KMS-11 (cell line): ENCODE data around the gene KDM2A.
"Not testable (repeated sequence)": the region's sequence is repeated elsewhere in the genome, so short reads cannot be mapped to it uniquely, and the experiment has no call there.

ENCODE experiments used
- H2AFZ ChIP-seq: fragments of 200-600 bp; sonication (generic); 2 replicates; pipeline ENCODE4 v1.6.1; 2016; ENCODE audit warnings: antibody characterized with exemption, mixed run types, low read depth
- H3K27ac ChIP-seq: fragments of 200-600 bp; sonication (generic); 2 replicates; pipeline ENCODE4 v1.6.1; 2016; ENCODE audit warnings: mild to moderate bottlenecking, mixed run types
- H3K27me3 ChIP-seq: fragments of 200-600 bp; sonication (generic); 2 replicates; pipeline ENCODE4 v1.6.1; 2017; ENCODE audit warnings: mild to moderate bottlenecking, low read depth, mixed run types, moderate library complexity; ENCODE audit not compliant: insufficient read depth
- H3K36me3 ChIP-seq: fragments of 200-600 bp; sonication (generic); 2 replicates; pipeline ENCODE4 v1.6.1; 2017; ENCODE audit warnings: mild to moderate bottlenecking, mixed run types; ENCODE audit not compliant: insufficient read depth
- H3K4me1 ChIP-seq: fragments of 200-600 bp; sonication (generic); 2 replicates; pipeline ENCODE4 v1.6.1; 2016; ENCODE audit warnings: mild to moderate bottlenecking, low read depth, mixed run types; ENCODE audit not compliant: poor library complexity, severe bottlenecking
- H3K4me2 ChIP-seq: fragments of 200-600 bp; sonication (generic); 2 replicates; pipeline ENCODE4 v1.7.0; 2016; ENCODE audit warnings: mild to moderate bottlenecking, mixed run types
- H3K4me3 ChIP-seq: fragments of 200-600 bp; sonication (generic); IDR thresholded peaks from 2 replicates; pipeline ENCODE4 v1.6.1; 2017; ENCODE audit warnings: low read depth, low read length, mixed read lengths; ENCODE audit not compliant: insufficient read depth
- H3K79me2 ChIP-seq: fragments of 200-600 bp; sonication (generic); 2 replicates; pipeline ENCODE4 v1.6.1; 2016; ENCODE audit warnings: low read depth, mixed run types; ENCODE audit not compliant: insufficient read depth
- H3K9ac ChIP-seq: fragments of 200-600 bp; sonication (generic); 2 replicates; pipeline ENCODE4 v1.6.1; 2016; ENCODE audit warnings: mild to moderate bottlenecking, mixed run types
- H4K20me1 ChIP-seq: fragments of 200-600 bp; sonication (generic); 2 replicates; pipeline ENCODE4 v1.6.1; 2016; ENCODE audit warnings: mild to moderate bottlenecking, mixed run types; ENCODE audit not compliant: insufficient read depth
- CTCF ChIP-seq: fragments of 200-600 bp; sonication (generic); conservative IDR thresholded peaks from 2 replicates; pipeline ENCODE4 v1.6.1; 2017; ENCODE audit warnings: low read depth, mild to moderate bottlenecking, antibody characterized with exemption, low read length, moderate library complexity, mixed read lengths

KDM2A gene

DNA sequence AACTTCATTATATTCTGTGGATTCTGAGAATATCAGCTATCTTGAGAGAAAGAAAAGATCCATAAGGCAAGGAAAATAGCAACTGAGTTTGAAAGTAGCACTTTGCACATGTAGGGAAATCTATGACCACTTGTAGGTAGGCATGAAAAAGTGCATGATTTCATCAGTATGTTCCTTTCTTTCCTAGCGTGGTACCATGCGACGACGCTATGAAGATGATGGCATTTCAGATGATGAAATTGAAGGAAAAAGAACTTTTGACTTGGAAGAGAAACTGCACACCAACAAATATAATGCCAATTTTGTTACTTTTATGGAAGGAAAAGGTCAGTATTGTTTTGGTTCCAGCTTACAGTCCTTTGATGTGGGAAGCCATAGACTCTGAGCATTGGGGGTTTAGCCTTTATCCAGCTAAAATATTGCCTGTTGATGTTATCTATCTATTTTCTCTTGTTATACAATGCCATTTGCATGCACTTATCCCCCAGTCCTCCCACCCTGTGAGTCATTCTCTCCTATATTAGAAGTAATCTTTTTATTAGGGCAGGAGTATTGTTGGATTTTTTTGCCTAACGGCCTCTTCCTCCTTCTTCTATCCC lies 60.9 kb downstream of the KDM2A start:
- Histone ChIP-seq H3K36me3 (peaks cover 5% of the 10 kb centered on the region), H4K20me1 (no peaks in the 10 kb centered on the region), H3K27me3 (no peaks in the 10 kb centered on the region), H3K79me2 (peaks cover 34% of the 10 kb centered on the region; the same call in 1 of the 2 replicates), H3K27ac (no peak overlapping the region), H3K9ac (no peak overlapping the region), H3K4me1 (peaks cover 5% of the 10 kb centered on the region), H3K4me3 (no peak overlapping the region), H3K4me2 (no peak overlapping the region), H2AFZ (no peak overlapping the region)
- TF ChIP-seq CTCF: no peak

DNA sequence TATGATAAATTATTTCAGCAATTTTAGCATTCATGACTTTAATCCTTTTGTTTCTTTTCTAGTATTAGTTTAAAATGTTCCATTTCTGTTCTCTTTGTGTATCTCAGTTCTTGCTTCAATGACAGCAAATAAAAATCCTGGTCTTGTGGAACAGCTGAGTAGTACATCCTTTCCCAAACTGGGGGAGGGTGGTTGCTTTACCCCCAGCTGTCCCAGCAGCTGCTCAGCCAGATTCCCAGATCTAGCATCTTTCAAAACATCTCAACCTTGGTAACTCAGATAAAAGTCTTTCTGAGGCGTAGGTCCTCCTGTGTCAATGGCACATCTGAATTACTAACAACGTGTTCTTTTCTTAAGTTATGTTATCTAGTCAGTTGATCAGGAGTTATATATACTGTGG lies 75.0 kb downstream of the KDM2A start:
- Histone ChIP-seq H3K4me1 (no peaks in the 10 kb centered on the region), H3K4me3 (no peak overlapping the region), H3K36me3 (no peaks in the 10 kb centered on the region), H3K79me2 (no peaks in the 10 kb centered on the region), H2AFZ (no peak overlapping the region), H3K27me3 (no peaks in the 10 kb centered on the region), H3K27ac (no peak overlapping the region), H3K9ac (no peak overlapping the region), H3K4me2 (no peak overlapping the region), H4K20me1 (no peaks in the 10 kb centered on the region; the same call in 1 of the 2 replicates)
- no peak for TF ChIP-seq CTCF

DNA sequence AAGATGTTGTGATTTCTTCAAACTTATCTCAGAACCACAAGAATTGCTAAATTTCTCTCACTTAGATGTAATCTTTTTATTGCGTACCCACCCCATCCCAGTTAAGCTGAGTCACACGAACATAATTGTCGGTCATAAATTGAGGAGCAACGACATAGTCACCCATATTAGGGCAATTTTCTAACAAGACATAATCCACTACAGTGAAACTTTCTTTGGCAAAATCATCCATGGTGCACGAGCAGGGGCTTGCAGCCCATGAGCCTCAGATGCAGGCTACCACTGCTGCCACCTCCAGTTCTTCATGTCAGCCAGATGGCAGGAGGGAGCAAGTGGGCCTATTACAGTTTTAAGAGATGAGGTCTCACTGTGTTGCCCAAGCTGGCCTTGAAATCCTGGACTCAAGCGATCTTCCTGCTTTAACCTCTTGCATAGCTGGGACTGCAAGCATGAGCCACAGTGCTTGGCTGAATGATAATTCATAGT lies 77.0 kb downstream of the KDM2A start:
- Histone ChIP-seq H3K4me1 (no peaks in the 10 kb centered on the region), H4K20me1 (no peaks in the 10 kb centered on the region; the same call in 1 of the 2 replicates), H2AFZ (no peak overlapping the region), H3K79me2 (no peaks in the 10 kb centered on the region), H3K9ac (no peak overlapping the region), H3K27me3 (no peaks in the 10 kb centered on the region), H3K36me3 (no peaks in the 10 kb centered on the region), H3K27ac (no peak overlapping the region), H3K4me3 (no peak overlapping the region), H3K4me2 (no peak overlapping the region)
- TF ChIP-seq CTCF: no peak

GRCh38 chr11:67197606-67198005 lies 78.5 kb downstream of the KDM2A start:
- Histone ChIP-seq H3K79me2 (no peaks in the 10 kb centered on the region), H3K36me3 (no peaks in the 10 kb centered on the region), H3K4me3 (no peak overlapping the region), H3K9ac (no peak overlapping the region), H3K4me2 (no peak overlapping the region), H3K27me3 (no peaks in the 10 kb centered on the region), H3K4me1 (no peaks in the 10 kb centered on the region), H4K20me1 (no peaks in the 10 kb centered on the region; the same call in 1 of the 2 replicates), H3K27ac (no peak overlapping the region), H2AFZ (no peak overlapping the region)
- no peak for TF ChIP-seq CTCF

GRCh38 chr11:67198781-67199180 lies 79.7 kb downstream of the KDM2A start:
- H3K9ac ChIP-seq, H2AFZ ChIP-seq, H3K79me2 ChIP-seq, H3K27ac ChIP-seq, H3K4me3 ChIP-seq, H3K4me1 ChIP-seq, H3K4me2 ChIP-seq, H4K20me1 ChIP-seq, H3K36me3 ChIP-seq, H3K27me3 ChIP-seq: not testable (repeated sequence)
